ENCODE measurements around the gene DTNBP1.
"Not testable (repeated sequence)": the region's sequence is repeated elsewhere in the genome, so short reads cannot be mapped to it uniquely, and the experiment has no call there.

Gene DTNBP1

DNA sequence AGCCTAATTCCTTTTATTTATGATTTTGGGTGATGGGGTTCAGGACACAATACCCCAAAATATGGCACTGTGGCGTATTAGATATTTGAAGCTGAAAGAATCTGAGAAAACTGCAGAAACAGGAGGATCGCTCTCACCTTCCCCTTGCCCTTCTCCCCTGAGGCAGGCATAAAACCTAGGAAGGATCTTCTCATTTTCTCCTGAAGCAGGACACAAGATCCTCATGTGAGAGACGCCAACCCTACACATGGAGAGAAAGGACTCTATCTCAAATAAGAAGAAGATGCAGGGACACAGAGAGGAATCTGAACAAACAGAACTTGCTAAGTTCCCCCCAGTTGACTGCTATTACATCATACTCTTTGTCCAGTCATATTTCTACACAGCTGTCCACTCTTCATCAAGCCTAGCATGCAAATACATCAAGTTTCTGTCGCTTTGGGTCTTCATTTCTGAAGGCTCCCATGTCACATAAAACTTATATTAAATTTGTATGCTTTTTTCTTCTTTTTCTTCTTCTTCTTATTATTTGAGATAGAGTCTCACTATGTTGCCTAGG lies 109.0 kb downstream of the DTNBP1 start:
- no peak for DNase-seq

DNA sequence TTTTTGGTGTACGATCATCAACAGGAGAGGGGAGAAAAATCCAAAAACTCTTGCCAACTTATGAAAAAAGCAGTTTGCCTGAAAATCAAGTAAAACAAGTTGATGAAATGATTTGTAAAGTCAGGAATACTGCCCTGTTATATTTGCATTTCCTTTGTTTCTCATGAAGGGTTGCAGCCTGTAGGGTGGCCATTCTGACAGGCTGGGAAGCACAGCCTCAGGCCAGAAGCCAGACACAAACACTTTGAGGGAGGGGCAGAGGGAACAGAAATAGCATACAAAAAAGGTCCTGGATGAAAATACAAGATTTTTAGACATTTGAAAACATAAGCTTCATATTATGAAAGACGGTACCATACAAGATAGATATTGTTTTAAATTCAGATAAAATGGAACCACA lies 109.8 kb downstream of the DTNBP1 start:
- no peak for DNase-seq

DNA sequence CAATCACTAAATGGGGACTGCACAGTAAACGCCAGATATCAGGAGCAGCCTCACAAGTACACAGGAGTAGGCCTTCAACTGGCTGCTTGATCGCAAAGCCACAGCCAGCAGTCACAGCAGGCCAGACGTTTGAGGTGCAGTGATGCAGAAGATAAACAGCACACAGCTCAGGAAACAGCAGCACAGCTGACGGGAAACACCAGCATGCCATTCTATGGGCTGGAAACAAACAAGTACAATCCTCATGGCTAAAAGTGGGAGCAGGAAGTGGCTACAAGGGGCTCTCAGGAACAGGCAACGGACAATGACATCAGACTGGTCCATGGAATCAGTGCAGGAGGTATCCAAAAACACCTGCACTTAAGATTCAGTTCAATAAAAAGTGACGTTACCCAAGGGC lies 111.0 kb downstream of the DTNBP1 start:
- no peak for DNase-seq

DNA sequence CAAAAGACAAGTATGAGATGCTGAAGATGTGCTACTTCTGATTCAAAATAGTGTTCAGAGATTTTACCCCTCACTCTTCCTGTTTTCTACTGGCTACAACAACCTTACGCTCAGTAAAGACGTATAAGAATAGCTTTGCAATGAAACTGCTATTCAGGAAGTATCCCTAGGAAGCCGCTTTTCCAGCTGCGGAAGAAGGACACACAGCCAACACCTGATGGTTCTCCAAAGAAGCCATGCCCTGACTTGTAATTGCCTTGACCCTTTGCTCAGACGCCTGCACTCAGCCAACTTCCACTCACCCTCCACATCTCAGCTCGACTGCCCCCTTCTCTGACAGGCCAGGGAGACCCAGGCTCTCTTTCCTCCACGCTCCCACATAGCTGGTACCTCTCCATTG lies 111.6 kb downstream of the DTNBP1 start:
- DNase-seq, result no peak

DNA sequence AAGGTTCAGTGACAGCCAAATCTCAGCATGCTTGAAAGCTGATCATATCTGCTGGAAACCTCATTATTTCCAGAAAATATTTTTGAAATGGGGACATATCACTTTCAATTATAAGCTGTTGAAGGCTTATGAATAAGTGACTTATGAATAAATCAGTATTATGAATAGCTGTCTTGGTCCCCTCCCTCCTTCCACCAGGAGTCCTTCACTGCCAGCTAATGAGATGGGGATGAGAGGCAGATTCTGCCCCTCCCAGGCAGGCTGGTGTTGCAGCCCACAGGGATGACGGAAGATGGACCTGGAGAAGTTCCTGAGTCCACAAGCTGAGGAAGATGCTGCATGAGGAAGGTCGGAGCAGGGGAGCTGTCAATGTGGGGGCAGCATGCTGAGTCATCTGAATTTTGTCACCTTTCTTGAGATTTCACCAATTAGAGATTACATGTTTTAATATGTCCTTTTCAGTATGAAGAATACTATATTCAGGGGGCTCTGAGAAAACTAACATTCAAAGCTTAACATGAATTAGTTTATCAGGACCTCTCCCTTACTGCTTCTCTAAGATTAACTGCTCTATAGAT lies 112.2 kb downstream of the DTNBP1 start:
- no peak for DNase-seq

DNA sequence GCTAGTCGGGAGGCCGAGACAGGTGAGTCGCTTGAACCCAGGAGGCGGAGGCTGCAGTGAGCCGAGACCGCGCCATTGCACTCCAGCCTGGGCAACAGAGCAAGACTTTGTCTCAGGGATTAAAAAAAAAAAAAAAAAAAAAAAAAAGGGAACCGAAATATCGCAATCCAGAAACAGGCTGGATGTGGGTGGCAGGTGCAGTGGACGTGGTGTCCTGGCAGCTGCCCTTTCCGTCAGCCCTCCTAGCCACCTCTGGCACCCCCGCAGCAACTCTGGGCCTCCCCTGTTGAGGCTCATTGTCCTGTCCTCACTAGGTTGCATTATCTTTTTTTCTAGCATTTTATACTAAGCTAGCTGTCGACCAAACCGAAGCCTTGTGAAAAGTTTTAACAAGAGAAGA lies 113.5 kb downstream of the DTNBP1 start:
- no peak for DNase-seq

DNA sequence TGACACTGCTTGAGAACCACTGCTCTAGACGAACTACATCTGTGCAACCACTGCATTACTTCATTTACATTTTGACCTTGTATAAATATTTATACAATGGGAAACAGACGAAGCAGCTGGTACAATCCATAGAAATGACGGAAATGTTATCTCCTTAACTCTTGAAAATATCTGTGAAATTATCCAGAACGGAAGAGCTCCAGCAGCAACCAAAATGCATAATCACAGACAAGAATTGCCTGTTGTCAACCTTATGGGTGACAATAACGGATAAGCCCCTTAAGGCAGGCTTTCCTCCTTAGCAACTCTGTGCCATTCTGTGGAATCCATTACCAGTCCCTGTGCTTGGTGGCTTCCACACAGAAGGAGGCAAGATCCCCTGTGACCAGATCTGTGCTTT lies 115.4 kb downstream of the DTNBP1 start:
- DNase-seq, result no peak

DNA sequence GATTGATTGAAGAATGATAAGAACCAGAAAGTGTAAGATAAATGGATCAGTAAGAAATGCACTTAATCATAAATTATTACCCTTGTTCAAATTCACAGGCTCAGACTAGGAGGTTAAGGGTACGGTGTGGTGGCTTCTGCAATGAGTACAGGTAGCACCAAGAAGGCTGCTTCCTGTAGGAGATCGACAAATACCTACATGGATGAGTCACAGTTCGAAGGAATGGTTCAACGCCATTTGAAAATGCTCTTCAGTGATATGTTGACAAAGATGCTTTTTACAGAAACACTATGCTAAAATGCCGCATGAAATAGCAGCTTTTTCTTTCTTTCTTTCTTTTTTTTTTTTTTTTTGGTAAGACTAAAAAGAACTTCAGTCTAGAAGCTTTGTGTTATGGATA lies 116.2 kb downstream of the DTNBP1 start:
- DNase-seq, result no peak

DNA sequence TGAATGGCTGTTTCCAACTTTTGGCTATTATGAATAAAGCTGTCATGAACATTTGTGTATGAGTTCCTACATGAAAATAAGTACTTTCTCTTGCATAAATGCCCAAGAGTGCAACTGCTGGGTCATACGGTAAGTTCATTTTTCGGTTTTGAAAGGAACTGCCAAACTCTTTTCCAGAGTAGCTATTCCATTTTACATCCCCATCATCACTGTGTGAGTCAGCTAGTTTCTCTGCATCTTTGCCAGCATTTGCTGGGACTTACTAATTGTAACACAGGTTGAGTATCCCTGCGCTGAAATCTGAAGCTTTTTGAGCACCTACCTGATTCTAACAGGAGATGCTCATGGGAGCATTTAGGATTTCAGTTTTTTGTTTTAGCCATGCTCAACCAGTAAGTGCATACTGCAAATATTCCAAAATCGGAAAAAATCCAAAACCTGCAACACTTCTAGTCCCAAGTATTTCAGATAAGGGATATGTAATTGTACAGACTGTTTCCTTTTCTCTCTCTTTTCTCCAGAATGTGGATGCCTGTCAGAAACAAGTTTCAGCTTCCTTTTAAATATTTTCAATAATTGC lies 118.4 kb downstream of the DTNBP1 start:
- DNase-seq, result no peak

DNA sequence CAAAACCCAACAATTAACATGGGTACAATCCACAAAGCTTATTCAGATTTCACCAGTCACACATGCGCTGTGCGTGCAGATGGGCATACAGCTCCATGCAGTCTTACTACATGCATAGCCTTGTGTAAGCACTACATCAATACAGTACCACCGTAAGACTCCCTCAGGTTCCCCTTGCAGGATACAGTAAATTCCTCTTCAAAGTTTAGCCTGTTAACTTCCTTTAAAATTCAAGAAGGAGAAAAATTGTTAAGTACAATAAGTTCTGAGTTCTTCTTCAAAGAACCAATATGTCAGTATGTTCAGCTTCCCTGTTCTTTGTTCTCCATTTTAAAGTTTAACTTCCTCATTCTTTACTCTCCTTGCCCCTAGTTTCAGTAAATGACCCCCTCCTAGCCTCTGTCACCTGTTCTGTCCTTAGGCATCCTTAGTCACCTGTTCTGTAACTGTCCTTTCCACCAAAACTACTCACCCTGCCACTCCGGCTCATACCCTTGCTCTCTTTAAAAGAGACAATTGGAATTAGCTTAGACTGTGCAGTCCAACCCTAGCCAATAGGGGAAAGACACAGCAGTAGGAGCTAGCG lies 119.4 kb downstream of the DTNBP1 start:
- DNase-seq, result not testable (repeated sequence)

DNA sequence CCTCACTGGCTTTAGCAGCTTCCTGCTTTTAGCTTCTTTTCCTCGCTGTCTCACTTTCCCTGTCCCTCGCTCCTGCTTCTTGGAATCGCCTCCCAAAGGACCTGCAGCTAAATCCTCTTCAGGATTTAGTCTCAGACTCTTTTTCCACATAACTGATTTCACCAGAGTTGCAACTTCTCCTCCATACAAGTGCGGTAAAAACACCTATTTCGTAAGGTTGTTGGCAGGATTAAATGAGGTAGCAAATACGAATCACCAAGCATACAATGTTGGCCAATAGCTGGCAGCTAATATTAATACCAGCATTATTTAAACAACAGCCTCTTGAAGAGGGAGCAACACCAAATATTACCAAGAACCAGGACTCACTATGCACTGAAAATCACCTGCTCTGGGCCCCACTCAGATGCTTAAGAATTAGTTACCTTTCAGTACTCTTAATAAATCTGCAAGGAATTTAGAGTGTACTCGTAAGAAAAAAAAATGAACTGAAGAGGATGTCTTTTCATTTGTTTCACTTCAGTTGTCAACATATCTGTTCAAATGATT lies 123.0 kb downstream of the DTNBP1 start:
- no peak for DNase-seq

DNA sequence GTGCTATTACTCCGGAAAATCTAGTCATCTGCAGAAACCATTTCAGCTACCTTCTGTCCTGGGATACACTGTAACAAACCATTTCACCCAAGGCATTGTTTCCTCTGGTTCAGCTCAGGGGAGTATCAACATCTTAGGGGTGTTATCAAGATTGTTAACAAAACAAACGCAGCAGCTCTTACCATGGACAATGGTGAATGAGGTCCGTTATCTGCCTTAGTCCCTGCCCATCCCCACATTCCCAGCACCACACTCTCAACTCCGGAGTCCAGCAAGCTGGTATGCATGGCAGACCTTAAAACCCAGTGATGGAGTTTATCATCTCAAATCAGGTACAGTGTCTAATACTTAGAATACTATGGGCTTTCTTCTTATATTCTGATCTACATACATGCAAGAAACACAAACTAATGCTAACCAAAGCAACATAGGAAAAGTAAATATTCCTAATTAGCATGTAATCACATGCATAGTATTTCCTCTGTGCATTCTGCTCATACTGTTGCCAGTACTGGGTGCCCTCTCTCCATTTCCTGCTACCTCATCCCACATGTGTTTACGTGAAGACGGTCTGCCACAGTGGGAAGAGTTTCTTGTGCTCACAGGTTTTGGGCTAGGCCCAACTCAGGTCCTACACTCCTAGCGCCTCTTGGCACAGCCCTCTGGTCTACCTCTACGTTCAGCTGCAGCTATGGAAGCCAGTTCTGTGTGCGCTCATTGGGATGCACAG lies 123.9 kb downstream of the DTNBP1 start:
- no peak for DNase-seq

DNA sequence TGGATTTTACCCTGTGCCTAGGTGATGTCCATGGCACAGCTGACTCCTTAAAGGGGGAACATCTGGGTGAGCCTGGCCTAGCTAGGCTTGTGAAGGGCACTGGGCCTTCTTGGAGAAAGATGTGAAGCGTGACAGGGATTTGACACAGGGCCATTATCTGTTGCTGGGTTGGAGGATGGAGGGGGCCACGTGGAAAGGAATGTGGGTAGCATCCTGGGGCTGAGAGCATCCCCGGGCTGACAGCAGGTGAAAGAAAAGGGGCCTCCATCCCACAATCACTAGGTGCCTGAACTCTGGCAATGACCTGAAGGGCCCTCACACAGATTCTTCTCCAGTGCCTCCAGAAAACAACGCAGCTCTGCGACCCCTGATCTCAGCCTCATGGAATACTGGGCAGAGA lies 124.7 kb downstream of the DTNBP1 start:
- DNase-seq, result no peak

DNA sequence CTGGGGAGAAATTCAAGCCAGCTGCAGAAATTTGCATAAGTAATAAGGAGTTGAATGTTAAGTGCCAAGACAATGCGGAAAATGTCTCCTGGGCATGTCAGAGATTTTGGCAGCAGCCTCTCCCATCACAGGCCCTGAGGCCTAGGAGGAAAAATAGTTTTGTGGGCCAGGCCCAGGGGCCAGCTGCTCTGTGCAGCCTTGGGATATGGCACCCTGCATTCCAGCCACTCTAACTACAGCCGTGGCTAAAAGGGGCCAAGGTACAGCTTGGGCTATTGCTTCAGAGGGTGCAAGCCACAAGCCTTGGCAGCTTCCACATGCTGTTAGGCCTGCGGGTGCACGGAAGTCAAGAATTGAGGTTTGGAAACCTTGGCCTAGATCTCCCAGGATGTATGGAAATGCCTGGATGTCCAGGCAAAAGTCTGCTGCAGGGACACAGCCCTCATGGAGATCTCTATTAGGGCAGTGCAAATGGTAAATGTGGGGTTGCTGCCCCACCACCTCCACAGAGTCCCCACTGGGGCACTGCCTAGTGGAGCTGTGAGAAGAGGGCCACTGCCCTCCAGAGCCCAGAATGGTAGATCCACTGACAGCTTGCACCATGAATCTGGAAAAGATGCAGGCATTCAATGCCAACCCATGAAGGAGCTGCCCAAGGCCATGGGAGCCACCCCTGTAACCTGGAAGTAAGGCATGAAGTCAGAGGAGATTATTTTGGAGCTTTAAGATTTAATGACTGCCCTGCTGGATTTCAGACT lies 126.5 kb downstream of the DTNBP1 start:
- DNase-seq, result no peak

DNA sequence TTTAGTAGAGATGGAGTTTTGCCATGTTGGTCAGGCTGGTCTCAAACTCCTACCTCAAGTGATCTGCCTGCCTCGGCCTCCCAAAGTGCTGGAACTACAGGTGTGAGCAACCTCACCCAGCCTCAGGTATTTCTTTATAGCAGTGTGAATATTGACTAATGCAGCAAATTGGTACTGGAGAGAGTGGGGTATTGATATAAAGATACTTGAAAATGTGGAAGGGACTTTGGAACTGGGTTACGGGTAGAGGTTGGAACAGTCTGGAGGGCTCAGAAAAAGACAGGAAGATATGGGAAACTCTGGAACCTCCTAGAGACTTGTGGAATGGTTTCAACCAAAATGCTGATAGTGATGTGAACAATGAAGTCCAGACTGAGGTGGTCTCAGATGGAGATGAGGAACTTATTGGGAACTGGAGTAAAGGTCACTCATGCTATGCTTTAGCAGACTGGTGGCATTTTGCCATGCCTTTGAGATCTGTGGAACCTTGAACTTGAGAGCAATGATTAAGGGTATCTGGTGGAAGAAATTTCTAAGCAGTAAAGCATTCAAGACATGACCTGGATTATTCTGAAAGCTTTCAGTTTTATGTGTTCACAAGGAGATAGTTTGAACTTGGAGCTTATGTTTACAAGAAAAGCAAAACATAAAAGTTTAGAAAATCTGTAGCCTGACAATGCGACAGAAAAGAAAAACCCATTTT lies 127.2 kb downstream of the DTNBP1 start:
- DNase-seq, result no peak

DNA sequence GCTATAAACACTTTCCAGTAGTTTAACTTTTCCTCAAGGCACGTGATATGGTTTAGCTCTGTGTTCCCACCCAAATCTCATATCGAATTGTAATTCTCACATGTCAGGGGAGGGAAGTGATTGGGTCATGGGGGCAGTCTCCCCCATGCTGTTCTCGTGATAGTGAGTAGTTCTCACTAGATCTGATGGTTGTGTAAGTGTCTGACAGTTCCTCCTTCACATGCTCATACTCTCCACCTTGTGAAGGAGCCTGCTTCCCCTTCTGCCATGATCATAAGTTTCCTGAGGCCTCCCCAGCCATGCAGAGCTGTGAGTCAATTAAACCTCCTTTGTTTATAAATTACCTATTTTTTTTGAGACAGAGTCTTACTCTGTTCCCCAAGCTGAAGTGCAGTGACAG lies 127.9 kb downstream of the DTNBP1 start:
- DNase-seq, result no peak

DNA sequence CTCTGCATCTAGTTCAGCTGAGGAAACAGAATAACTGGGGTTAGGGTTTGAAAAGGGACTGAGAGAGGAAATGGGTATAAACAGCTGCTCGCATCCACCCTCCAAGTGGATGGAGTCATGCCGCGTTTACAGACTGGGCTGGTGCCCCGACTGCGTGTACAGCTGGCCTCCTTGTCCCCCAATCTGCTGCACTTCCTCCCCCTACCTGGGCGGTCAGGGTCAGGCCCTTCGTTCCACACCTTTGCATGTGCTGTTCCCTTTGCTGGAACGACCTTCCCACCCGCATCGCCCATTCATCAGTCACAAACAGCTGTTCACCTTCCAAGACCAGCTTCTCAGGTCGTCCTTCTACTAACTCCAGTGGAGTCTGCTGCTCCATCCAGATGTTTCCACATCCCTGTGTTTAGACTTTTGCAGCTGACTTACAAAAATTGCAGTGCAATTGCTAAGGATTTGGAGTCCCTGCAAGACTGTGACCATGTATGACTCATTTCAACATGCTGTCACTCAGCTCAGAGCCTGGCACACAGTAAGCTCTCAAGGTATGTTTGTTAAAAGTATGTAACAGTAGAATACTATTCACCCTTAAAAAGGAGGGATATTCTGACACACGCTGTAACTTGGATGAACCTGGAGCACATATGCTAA lies 129.3 kb downstream of the DTNBP1 start:
- DNase-seq, result no peak

DNA sequence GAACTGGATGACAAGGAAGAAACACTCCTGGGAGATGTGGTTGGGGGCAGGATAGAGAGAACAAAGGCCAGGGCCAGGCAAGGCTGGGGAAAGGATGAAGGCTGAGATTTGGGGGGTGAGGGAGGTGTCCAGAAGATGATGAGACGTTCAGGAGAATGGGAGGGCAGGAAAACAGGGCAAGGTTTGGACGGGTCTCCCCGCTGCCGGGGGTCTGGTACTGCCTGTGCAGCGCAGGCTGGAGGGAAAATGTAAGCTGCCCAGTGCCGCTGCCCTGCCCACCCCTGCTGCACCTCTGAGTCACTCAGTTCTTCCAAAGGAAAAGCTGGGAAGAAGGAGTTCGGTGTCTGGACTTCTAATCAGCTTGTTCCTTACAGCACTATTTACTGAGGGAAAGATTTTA lies 130.9 kb downstream of the DTNBP1 start:
- no peak for DNase-seq

DNA sequence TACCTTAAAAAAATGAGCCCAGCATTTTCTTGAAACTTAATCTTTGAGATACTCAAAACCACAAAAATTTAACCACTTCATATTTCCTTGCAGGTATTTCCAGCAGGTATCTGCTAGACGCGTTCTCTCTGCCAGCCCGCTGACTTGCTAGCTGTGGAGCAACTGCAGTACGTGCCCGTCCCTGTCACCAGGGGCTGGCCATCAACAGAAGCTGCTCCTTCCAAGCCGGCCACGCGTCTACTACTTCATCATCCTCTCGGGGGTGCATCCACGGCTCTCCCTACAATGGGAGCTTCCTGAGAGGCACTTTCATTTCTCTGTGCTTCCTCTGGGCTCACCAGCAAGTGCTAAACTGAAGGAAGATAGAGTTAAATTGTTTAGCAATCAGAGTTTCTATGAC lies 132.4 kb downstream of the DTNBP1 start:
- no peak for DNase-seq

DNA sequence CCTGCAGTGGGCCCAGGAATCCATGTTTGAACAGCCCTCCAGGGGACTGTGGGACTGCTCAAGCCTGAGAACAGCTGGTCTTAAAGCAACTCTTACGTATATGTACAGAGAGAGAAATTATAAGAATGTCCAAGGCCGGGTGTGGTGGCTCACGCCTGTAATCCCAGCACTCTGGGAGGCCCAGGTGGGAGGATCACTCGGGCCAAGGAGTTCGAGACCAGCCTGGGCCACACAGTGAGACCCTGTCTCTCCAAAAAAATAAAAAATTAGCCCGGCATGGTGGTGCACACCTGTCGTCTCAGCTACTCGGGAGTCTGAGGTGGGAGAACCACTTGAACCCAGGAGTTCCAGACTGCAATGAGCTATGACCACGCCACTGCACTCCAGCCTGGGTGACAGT lies 134.0 kb downstream of the DTNBP1 start:
- no peak for DNase-seq

DNA sequence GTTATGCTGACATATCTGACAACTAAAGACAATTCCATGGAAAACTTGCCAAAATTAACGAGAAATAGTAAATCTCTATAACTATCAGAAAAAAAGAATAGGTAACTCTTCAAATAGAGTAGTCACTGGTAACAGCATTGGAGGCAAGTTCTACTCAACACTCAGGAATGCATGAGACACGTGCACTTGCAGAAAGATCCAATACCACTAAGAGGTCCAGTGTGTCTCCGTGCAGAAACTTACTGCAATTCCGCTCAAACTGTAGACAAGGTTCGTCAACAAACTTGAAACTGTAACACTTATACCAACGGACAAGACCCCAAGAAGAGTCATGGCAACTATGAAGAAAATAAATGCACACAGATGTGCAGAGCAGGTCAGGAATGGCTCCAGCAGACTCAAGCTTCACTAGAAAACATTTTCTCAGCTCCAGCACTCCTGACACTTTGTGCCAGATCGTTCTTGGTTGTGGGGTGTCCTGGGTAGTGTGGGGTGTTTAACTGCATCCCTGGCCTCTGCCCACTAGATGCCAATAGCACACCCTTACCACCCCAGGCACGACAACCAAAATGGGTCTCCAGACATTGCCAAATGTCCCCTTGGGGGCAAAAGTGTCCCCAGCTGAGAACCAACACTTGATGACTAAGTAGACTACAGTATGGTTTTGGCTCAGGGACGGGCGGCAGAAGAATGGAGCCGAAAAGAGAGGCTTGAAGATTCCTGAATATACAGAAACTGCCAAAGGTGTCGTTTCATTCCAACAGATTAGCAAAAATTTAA lies 134.8 kb downstream of the DTNBP1 start:
- DNase-seq, result no peak

All from activated CD4-positive, CD25-positive, alpha-beta regulatory T cell (primary cell).